ENCODE measurements around the gene SMPDL3B.
A peak's percentile ranks its signal among the peaks of the same experiment; 100 is the strongest.

Gene SMPDL3B

GRCh38 chr1:27941671-27942540, 7.1 kb downstream of the SMPDL3B start:
- DNase-seq, result no peak

- no peak for DNase-seq
Measured at GRCh38 chr1:27945020-27945419, 10.2 kb downstream of the SMPDL3B start.

- DNase-seq, result no peak
Measured at GRCh38 chr1:27949027-27949426, 14.2 kb downstream of the SMPDL3B start.

GRCh38 chr1:27951396-27951795, 16.6 kb downstream of the SMPDL3B start:
- DNase-seq, result no peak

GRCh38 chr1:27952147-27952546, 17.3 kb downstream of the SMPDL3B start:
- DNase-seq, result no peak

- DNase-seq, result no peak
Measured at GRCh38 chr1:27954186-27954585, 19.4 kb downstream of the SMPDL3B start.

- DNase-seq, result no peak
Measured at GRCh38 chr1:27955076-27955475, 20.3 kb downstream of the SMPDL3B start.

GRCh38 chr1:27956761-27957160, 22.0 kb downstream of the SMPDL3B start:
- DNase-seq, result no peak

- no peak for DNase-seq
Measured at GRCh38 chr1:27957655-27958054, 22.9 kb downstream of the SMPDL3B start.

- no peak for DNase-seq
Measured at GRCh38 chr1:27958513-27958912, 23.7 kb downstream of the SMPDL3B start.

GRCh38 chr1:27959792-27960603, 25.2 kb downstream of the SMPDL3B start, which contains the start of gene XKR8:
TSS of gene XKR8 (plus strand) at chr1:27959973. CDS start at chr1:27960070, 97 bp downstream.
- DNase-seq, result peak; percentile 86

- no peak for DNase-seq
Measured at GRCh38 chr1:27960762-27961645, 26.2 kb downstream of the SMPDL3B start.

GRCh38 chr1:27961646-27962221, 26.9 kb downstream of the SMPDL3B start:
- peak; percentile 21 for DNase-seq

- no peak for DNase-seq
Measured at GRCh38 chr1:27963393-27963792, 28.6 kb downstream of the SMPDL3B start.

GRCh38 chr1:27966402-27967105, 31.8 kb downstream of the SMPDL3B start:
- DNase-seq, result no peak

- no peak for DNase-seq
Measured at GRCh38 chr1:27967106-27967883, 32.5 kb downstream of the SMPDL3B start.

GRCh38 chr1:27967884-27968466, 33.2 kb downstream of the SMPDL3B start:
- no peak for DNase-seq

GRCh38 chr1:27968692-27969091, 33.9 kb downstream of the SMPDL3B start:
- no peak for DNase-seq

GRCh38 chr1:27970401-27970800, 35.6 kb downstream of the SMPDL3B start:
- DNase-seq, result no peak

GRCh38 chr1:27971674-27972073, 36.9 kb downstream of the SMPDL3B start:
- peak; percentile 65 for DNase-seq

- DNase-seq, result no peak
Measured at GRCh38 chr1:27972141-27972540, 37.3 kb downstream of the SMPDL3B start.
